Stimulated activated CD8-positive, alpha-beta memory T cell treated with anti-CD3 and anti-CD28 coated beads, Interleukin-15, amount 100 ng/mL, for 1 hour (primary cell): ENCODE results near the gene CENPM.
A peak's percentile ranks its signal among the peaks of the same experiment; 100 is the strongest.
"Not testable (repeated sequence)": the region's sequence is repeated elsewhere in the genome, so short reads cannot be mapped to it uniquely, and the experiment has no call there.

Source experiments
- DNase-seq: peaks from one replicate; pipeline ENCODE4 v3.0.0-alpha.2; 2020; ENCODE audit warnings: low read depth

The CENPM gene

GRCh38 chr22:41966225-41966606 is 19.3 kb upstream of the CENPM start:
- DNase-seq = no peak

DNA sequence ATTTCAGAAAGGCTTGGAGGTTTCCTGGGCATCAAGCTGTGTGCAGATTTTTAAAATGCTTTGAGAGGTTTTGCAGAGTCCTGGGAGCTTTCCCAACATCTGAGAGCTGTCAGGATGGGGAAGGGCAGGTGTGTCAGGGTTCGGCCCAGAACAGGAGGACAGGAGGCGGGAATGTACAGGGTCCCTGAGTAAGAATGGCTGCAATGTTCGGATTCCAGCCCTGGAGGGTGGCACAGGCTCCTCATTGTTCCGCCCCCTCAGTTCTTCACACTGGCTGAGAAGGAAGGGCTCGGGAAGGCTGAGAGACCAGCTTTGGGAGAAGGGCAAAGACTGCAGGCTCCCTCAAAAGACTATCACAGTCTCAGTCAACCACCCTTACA is 17.1 kb upstream of the CENPM start:
- no peak for DNase-seq

DNA sequence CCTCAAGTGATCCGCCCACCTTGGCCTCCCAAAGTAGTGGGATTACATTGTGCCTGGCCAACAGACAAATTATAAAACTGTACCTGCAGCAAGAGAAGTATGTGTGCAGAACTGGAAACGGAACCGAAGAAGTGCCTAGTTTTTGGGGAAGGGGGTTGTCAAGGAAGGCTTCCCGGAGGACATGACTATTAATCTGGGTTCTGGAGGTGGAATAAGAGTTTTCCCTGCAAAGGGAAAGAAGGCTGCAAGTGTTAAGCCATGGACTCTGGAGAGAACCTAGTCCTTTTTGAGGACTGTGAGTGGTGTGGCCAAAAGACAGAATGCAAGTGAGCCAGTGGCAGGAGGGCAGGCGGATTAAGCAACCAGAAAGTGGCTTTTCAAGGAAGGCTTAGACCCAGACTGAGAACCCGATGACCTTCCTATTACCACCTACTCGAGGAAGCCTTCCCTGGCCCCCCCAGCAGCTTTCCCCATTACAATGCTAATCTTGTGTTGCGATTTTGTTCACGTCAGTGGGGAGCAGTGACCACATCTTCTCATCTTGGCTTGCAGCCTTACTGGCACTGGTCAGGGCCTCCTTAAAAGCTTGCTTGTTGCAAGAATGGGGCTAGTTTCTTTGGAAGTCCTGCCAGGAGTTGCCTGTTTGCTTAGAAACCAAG is 16.6 kb upstream of the CENPM start:
- no peak for DNase-seq

DNA sequence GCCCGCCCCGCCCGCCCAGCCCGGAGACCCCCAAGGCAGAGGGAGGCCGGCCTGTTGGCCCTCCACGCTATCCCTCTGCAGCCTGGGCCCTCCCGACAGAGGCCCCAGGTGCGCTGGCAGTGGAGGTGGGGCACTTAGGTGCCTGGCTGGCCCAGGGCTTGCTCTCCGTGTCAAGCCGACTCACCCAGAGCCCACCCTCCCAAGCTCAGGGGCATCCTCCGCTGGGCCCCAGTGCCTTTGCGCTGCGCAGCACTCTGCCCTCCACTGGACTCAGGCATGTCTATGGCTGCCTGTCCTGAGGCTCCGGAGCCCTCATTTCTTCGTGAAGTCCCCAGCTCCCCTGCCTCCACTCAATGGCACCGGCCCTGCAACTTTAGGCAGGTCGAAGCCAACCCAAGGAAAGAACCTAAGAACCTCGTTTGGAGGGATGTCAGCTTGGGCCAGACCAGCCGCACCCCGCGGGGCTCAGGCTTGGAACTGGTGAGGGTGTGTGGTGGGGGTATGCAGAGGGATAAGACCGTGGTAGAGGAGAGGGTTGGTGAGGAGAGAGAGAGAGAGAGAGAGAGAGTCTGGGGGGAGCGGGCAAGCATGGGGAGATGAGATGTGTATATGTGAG is 11.1 kb upstream of the CENPM start:
- no peak for DNase-seq

DNA sequence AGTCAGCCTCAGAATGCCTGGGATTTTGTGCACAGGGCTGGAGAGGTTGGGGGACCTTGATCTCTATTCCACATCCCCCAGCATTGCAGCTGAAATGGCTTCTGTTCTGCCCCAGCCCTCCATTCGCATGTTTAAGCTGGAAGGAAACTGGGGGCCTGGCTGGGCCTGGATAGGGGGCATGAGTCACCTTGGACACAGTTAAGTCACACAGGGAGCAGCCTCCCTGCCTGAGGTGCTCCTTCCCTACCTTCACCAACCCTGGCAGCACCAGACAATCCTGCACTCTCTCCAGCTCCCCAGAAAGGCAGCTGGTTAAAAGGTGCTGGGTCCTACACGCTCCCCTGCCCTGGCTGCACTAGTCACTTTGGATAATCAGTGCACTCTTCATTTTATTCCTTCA is 5.8 kb upstream of the CENPM start:
- no peak for DNase-seq

DNA sequence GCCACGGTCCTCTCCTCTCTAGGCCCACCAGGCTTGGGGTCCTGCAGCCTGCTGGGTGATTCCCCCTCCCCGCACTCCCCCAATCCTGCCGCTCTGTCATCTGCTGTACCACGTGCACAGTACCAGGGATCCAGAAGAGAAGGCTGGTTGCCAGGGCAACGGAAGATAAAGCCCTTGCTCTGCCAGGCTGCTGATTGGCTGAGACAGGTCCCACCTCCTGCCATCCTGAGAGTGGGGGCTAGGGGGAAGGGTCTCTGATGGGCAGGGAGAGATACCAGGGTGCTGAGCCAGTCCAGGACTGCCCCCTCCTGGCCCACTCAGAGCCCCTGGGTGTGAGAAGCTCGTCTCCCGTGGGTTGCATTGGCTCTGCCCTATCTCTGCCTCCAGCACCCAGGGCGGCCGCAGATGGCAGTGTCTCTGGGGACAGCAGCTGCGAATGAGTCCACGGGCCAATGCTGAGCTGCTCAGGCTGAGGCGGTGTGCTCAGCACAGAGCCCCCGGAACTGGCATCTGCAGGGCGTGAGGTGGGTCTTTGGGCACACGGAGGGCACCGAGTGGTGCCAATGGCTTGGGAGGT is 5.0 kb upstream of the CENPM start, which contains the start of gene SMIM45:
TSS of gene SMIM45 (plus strand) at position 253 of the 577 bp plus-strand sequence.
- no peak for DNase-seq

- DNase-seq = no peak
Measured at GRCh38 chr22:41949297-41949965, 2.5 kb upstream of the CENPM start.

DNA sequence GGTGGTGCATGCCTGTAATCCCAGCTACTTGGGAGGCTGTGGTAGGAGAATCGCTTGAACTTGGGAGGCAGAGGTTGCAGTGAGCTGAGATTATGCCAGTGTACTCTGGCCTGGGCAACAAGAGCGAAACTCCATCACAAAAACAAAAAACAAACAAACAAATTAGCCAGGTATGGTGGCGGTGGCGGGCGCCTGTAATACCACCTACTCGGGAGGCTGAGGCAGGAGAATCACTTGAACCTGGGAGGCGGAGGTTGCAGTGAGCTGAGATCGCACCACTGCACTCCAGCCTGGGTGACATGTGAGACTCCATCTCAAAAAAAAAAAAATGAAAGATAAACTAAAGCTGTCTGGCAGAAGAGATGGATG is 2.0 kb upstream of the CENPM start:
- not testable (repeated sequence) for DNase-seq

DNA sequence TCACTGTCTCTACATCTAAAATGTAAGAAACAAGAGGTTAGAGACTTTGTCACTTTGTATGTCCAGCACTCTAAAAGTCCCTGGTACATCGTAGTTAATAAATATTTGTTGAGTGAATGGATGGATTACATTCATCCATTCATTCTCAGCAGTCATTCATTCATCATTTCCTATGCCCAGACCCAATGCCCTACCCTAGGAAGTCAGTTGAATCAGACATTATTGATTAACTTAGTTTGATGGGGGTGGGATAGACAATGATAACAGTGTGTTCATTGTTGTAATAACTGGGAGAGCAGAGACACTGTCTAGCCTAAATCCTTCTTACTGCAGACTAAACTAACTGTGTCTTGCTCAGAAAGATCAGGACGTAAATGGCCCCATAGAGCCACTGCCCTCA is 1.2 kb upstream of the CENPM start:
- DNase-seq = no peak

DNA sequence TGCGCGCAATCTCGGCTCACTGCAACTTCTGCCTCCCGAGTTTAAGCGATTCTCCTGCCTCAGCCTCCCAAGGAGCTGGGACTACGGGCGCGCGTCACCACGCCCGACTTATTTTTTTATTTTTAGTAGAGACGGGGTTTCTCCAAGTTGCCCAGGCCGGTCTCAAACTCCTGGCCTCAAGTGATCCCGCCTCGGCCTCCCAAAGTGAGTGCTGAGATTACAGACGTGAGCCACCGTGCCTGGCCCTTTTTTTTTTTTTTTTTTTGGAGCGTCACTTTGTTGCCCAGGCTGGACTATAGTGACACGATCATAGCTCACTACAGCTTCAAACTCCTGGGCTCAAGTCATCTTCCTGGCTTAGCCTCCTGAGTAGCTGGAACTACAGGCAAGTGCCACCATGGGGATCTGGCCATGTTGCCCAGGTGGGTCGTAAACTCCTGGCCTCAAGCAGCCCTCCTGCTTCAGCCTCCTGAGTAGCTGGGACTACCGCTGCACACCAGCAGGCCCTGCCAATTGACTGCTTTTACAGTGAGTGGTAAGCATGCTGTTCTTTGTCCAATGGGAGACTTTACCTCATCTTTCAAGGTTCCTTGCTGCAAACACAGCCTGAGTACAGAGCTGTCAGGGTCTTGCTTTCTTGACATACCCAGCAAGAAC is 600 bp upstream of the CENPM start:
- no peak for DNase-seq

GRCh38 chr22:41943661-41944209 is 3.2 kb downstream of the CENPM start:
- no peak for DNase-seq

DNA sequence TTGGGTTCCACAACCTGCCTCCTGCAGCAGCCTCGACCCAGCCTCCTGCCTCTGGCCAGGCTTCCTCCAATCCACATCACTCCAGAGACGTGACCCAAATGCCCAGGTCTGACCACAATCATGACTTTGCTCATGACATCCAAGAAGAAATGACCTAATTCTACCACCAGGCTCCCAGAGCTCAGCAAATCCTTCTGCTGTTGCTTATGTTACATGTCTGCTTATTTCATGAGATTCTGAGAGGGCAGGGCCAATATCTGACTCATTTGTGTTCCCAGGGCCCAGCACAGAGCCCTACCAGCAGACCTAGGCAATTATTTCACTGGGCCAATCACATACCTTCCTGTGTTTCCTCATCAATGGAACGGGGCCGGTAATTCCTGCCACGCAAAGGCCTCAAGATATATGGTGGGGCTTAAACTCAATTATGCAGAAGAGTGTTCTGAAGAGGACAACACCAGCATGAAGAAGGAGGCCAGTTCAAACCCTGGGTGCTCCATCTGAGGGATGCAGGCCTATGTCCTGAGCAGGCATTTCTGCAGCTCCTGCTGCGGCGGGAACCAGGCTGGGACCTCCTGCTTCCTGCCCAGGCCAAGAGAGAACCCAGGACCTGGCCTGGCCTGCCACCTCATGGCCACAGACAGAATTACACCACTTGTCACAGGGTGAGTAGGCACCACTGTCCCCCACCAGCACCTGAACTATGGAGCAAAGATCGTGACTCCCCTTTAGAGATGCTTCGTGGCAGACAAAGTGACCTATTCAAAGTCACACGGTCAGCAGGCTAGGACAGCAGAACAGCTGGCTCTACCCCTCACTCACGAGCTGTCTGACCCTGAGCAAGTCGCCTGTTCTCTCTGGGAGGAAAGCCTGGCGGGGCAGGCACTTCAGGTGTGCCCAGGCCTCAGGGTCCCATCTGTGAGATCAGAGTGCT is 5.9 kb downstream of the CENPM start:
- peak; percentile 82 for DNase-seq

GRCh38 chr22:41939981-41940831 is 6.7 kb downstream of the CENPM start:
- peak; percentile 93 for DNase-seq

- no peak for DNase-seq
Measured at GRCh38 chr22:41936894-41937169, 10.1 kb downstream of the CENPM start.

DNA sequence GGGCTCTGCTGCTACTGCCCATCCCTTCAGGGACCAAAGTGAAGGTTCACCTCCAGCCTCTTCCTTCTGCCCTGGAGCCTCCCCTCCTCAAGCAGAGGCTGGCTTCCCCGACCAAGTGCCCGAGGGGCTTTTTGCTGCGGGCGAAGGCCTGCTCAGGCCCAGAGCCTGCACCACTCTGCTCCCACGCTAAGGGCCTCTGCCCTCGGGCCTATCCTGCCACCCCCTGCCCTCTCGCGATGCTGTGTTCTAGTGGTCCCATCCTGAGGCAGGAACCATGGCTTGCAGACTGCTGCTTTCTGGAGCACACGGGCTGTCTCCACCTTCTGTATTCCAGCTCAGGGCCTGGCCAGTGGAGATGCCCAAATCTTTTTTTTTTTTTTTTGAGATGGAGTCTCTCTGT is 11.4 kb downstream of the CENPM start:
- no peak for DNase-seq

DNA sequence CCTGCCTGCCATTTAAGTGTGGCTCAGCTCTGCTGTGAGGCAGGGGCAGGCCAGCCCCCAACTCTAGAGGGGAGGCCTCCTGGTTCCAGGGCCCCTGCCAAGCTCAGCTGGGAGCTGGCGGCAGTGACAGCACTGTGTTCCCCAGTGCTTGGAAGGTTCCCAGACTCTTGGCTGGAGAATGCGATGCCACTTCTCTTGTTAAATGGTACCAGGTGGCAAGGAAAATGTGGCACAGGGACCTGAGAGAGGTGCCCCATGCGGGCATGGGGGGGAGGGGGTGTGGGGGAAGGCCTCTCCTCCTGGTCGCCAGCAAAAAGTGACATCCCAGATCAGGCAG is 12.0 kb downstream of the CENPM start:
- no peak for DNase-seq

GRCh38 chr22:41934284-41935014 is 12.5 kb downstream of the CENPM start:
- DNase-seq = no peak

DNA sequence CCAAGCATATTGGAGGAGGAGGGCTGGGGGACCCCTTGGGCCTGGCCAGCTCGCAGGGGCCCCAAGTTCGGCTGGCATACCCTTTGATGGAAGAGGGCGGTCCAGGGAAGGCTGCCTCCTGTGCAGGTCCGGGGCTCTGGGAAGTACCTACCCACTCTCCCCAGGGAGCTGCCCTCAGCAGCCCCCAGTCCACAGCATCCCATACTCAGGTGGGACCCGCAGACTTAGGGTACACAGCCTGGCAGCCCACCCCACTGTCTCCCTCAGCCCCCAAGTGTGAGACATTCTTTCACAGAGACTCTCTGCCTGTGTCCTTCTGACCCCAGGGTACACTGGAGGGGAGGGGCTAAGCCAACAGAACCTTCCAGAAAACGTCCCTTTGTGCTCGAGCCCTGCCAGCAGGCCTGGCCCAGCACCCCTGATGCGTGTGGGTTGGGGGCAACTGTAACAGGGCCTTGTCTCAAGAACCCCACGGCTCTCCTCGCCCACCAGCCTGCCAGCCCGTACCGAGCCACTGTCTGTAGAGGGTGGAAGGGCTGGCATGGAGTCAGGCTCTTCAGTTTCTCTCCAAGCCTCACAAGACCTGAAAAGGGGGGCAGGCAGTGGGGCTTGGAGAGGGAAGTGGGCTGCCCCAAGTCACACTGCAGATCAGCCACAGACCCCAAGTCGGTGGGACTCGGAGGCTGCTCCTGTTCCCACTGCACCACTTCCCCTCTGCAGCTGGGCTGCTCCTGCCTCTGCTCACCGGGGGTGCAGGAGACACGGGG is 13.4 kb downstream of the CENPM start:
- DNase-seq = no peak

GRCh38 chr22:41932353-41932752 is 14.6 kb downstream of the CENPM start:
- no peak for DNase-seq
